GM19240 (cell line): Measurements from ENCODE around the gene KIF18B.
A peak's percentile ranks its signal among the peaks of the same experiment; 100 is the strongest.

Source experiments
- DNase-seq: peaks from one replicate; pipeline ENCODE4 v3.0.0; 2011; ENCODE audit warnings: low spot score; ENCODE audit not compliant: insufficient read length

Gene KIF18B

GRCh38 chr17:44947461-44948314 lies at the start of gene KIF18B:
TSS of gene KIF18B (minus strand) at chr17:44947773. CDS start at chr17:44936344, 11,429 bp downstream.
- DNase-seq, result peak; percentile 97

GRCh38 chr17:44996304-44996703 lies 48.7 kb upstream of the KIF18B start:
- no peak for DNase-seq

GRCh38 chr17:44995436-44996001 lies 47.9 kb upstream of the KIF18B start:
- no peak for DNase-seq

GRCh38 chr17:44992242-44992939 lies 44.8 kb upstream of the KIF18B start:
- DNase-seq, result no peak

- DNase-seq, result no peak
Measured at GRCh38 chr17:44990994-44991393, 43.4 kb upstream of the KIF18B start.

- no peak for DNase-seq
Measured at GRCh38 chr17:44989552-44990138, 42.1 kb upstream of the KIF18B start.

GRCh38 chr17:44988044-44988942 lies 40.7 kb upstream of the KIF18B start:
- DNase-seq, result no peak

- no peak for DNase-seq
Measured at GRCh38 chr17:44983563-44983962, 36.0 kb upstream of the KIF18B start.

GRCh38 chr17:44982113-44982702 lies 34.6 kb upstream of the KIF18B start:
- no peak for DNase-seq

GRCh38 chr17:44981221-44981968 lies 33.8 kb upstream of the KIF18B start:
- no peak for DNase-seq

GRCh38 chr17:44979426-44979995 lies 31.9 kb upstream of the KIF18B start:
- no peak for DNase-seq

- no peak for DNase-seq
Measured at GRCh38 chr17:44978807-44979206, 31.2 kb upstream of the KIF18B start.

GRCh38 chr17:44977814-44978550 lies 30.4 kb upstream of the KIF18B start:
- no peak for DNase-seq

GRCh38 chr17:44977065-44977464 lies 29.5 kb upstream of the KIF18B start:
- DNase-seq, result no peak

- DNase-seq, result no peak
Measured at GRCh38 chr17:44976206-44976605, 28.6 kb upstream of the KIF18B start.

- no peak for DNase-seq
Measured at GRCh38 chr17:44972953-44973352, 25.4 kb upstream of the KIF18B start.

GRCh38 chr17:44971776-44972483 lies 24.4 kb upstream of the KIF18B start:
- DNase-seq, result no peak

- DNase-seq, result no peak
Measured at GRCh38 chr17:44970136-44970741, 22.7 kb upstream of the KIF18B start.
